PC-3 (cell line): Measurements from ENCODE around the gene PRDM5. TPM values are rescaled to one million over a fixed set of nuclear protein-coding genes. Genes with fewer than 3 reads are reported as not detected.

Source experiments
- ATAC-seq: fragments of 200-7000 bp; cut with Tn5 transposase; 2 replicates; pipeline ENCODE4 v1.9.1; 2020; ENCODE audit warnings: mild to moderate bottlenecking, moderate library complexity
- BruUV-seq: library from RNA; stranded (reverse); fragments of 400-500 nt; replicated peaks from 2 replicates; lab custom pipeline; 2021; lab: Mats Ljungman, UMichigan
- CTCF ChIA-PET: fragments of 300-600 bp; sonication (Branson Sonifier 250); formaldehyde crosslinking; loops from one replicate; lab custom pipeline; 2022; ENCODE audit warnings: antibody characterized with exemption; lab: Charles Lee
- POLR2A ChIA-PET: fragments of 300-600 bp; sonication (Branson Sonifier 250); formaldehyde crosslinking; loops from one replicate; lab custom pipeline; 2022; ENCODE audit warnings: antibody characterized with exemption; ENCODE audit not compliant: unreplicated experiment; lab: Charles Lee
- DNase-seq: peaks from one replicate; pipeline ENCODE4 v3.0.0-alpha.2; 2015
- H2AFZ ChIP-seq: fragments of 300-600 bp; sonication (generic); 2 replicates; pipeline ENCODE4 v1.6.0; 2016; ENCODE audit warnings: antibody characterized with exemption, low read length
- H3F3A ChIP-seq: fragments of 300-600 bp; sonication (generic); one replicate; pipeline ENCODE4 v1.6.0; 2017; ENCODE audit warnings: antibody characterized with exemption, low read length, control low read depth, mild to moderate bottlenecking; ENCODE audit not compliant: unreplicated experiment
- H3K27ac ChIP-seq: fragments of 300-600 bp; sonication (generic); 2 replicates; pipeline ENCODE4 v1.5.1; 2016; ENCODE audit warnings: mild to moderate bottlenecking, low read length
- H3K27me3 ChIP-seq: fragments of 300-600 bp; sonication (generic); 2 replicates; pipeline ENCODE4 v1.6.1; 2016; ENCODE audit warnings: low read length, mixed read lengths
- H3K36me3 ChIP-seq: fragments of 300-600 bp; sonication (generic); 2 replicates; pipeline ENCODE4 v1.6.1; 2016; ENCODE audit warnings: low read depth, mixed run types, low read length, mixed read lengths
- H3K4me1 ChIP-seq: fragments of 300-600 bp; sonication (generic); 2 replicates; pipeline ENCODE4 v1.5.1; 2016; ENCODE audit warnings: low read length; ENCODE audit not compliant: insufficient read depth
- H3K4me2 ChIP-seq: fragments of 300-600 bp; sonication (generic); 2 replicates; pipeline ENCODE4 v1.6.0; 2016; ENCODE audit warnings: low read length
- H3K4me3 ChIP-seq: fragments of 300-600 bp; sonication (generic); 2 replicates; pipeline ENCODE4 v1.5.1; 2016; ENCODE audit warnings: mild to moderate bottlenecking, low read length, mixed read lengths
- H3K79me2 ChIP-seq: fragments of 300-600 bp; sonication (generic); 2 replicates; pipeline ENCODE4 v1.6.1; 2017; ENCODE audit warnings: low read length, mixed read lengths
- H3K9ac ChIP-seq: fragments of 300-600 bp; sonication (generic); 2 replicates; pipeline ENCODE4 v1.6.0; 2016; ENCODE audit warnings: mild to moderate bottlenecking, low read length
- H3K9me2 ChIP-seq: fragments of 300-600 bp; sonication (generic); replicated peaks from 2 replicates; pipeline ENCODE4 v1.6.1; 2016; ENCODE audit warnings: mixed run types, low read length, mixed read lengths
- H3K9me3 ChIP-seq: fragments of 300-600 bp; sonication (generic); 2 replicates; pipeline ENCODE4 v1.6.1; 2016; ENCODE audit warnings: low read length, mixed read lengths
- H4K20me1 ChIP-seq: fragments of 300-600 bp; sonication (generic); 2 replicates; pipeline ENCODE4 v1.6.1; 2016; ENCODE audit warnings: low read length, mixed read lengths
- CTCF ChIP-seq: fragments of 300-600 bp; sonication (generic); conservative IDR thresholded peaks from 2 replicates; pipeline ENCODE4 v1.5.1; 2017; ENCODE audit warnings: antibody characterized with exemption, low read depth, mild to moderate bottlenecking, low read length
- EZH2 ChIP-seq: fragments of 300-600 bp; sonication (generic); IDR thresholded peaks from one replicate; pipeline ENCODE4 v1.6.1; 2017; ENCODE audit warnings: antibody characterized with exemption, mild to moderate bottlenecking, low read length; ENCODE audit not compliant: unreplicated experiment
- EZH2phosphoT487 ChIP-seq: fragments of 300-600 bp; sonication (generic); IDR thresholded peaks from 2 replicates; pipeline ENCODE4 v1.6.1; 2018; ENCODE audit warnings: mild to moderate bottlenecking, antibody characterized with exemption, low read length, borderline replicate concordance
- intact Hi-C: fragments of 100-400 bp; cut with micrococcal nuclease; formaldehyde crosslinking; loops from 2 replicates; pipeline ENCODE4 v1.9.0; 2023
- total RNA-seq: library from RNA; depleted of rRNA; stranded (reverse); fragments of >200 nt; gene quantifications from 2 replicates; pipeline ENCODE4 v1.2.3, GENCODE V29; 2014

The PRDM5 gene
- total RNA-seq, 1 experiment from 2014 or later = 2.4 TPM

GRCh38 chr4:120728892-120729675 lies 193.4 kb downstream of the PRDM5 start:
- Histone ChIP-seq H3K27ac (no peak overlapping the region), H3K4me2 (no peak overlapping the region), H3K4me3 (no peak overlapping the region), H3K27me3 (no peaks in the 10 kb centered on the region), H4K20me1 (no peaks in the 10 kb centered on the region), H3K9me2 (no peaks in the 10 kb centered on the region), H3K4me1 (no peaks in the 10 kb centered on the region), H2AFZ (no peak overlapping the region), H3F3A (no peaks in the 10 kb centered on the region), H3K79me2 (no peaks in the 10 kb centered on the region), H3K9me3 (no peaks in the 10 kb centered on the region), H3K36me3 (no peaks in the 10 kb centered on the region), H3K9ac (no peak overlapping the region)
- no peak for TF ChIP-seq EZH2phosphoT487
- no peak for TF ChIP-seq EZH2
- TF ChIP-seq CTCF = no peak
- ChIA-PET POLR2A (no interaction called here), CTCF (no interaction called here)
- BruUV-seq = no TSS peak
- intact Hi-C loops = no loop called here
- DNase-seq (no peak), ATAC-seq (no peak)

GRCh38 chr4:120725639-120726580 lies 196.6 kb downstream of the PRDM5 start:
- Histone ChIP-seq H3F3A (no peaks in the 10 kb centered on the region), H3K9me2 (no peaks in the 10 kb centered on the region), H3K4me2 (no peak overlapping the region), H2AFZ (no peak overlapping the region), H3K27me3 (no peaks in the 10 kb centered on the region), H3K4me3 (no peak overlapping the region), H3K79me2 (no peaks in the 10 kb centered on the region), H4K20me1 (no peaks in the 10 kb centered on the region), H3K4me1 (no peaks in the 10 kb centered on the region), H3K9ac (no peak overlapping the region), H3K27ac (no peak overlapping the region), H3K36me3 (no peaks in the 10 kb centered on the region), H3K9me3 (no peaks in the 10 kb centered on the region)
- BruUV-seq = no TSS peak
- ChIA-PET CTCF (no interaction called here), POLR2A (no interaction called here)
- no peak for ATAC-seq
- TF ChIP-seq EZH2 (no peak), CTCF (no peak), EZH2phosphoT487 (no peak)
- DNase-seq = no peak
- intact Hi-C loops = no loop called here
